ENCODE measurements around the gene ABCA12.

The ABCA12 gene

DNA sequence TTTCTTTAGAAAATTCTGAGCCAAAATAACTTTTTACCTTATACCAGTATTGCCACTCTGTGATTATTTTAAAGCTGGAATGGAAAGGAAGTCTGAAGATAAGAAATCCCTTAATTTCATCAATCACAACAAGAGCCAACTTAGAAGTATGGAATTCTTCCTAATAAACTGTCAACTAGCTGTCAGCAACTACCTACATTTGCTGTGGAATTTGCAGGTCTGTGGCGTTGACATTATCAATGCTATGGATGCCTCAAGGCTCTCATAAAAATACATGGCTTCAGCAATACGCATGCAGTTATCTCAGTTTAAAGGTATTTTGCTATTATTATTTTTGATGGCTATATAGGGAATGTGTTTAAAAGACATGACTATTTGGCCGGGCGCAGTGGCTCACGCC lies 108.5 kb downstream of the ABCA12 start:
- DNase-seq: no peak

- DNase-seq: no peak
Observed at GRCh38 chr2:215028231-215028630, 110.2 kb downstream of the ABCA12 start.

DNA sequence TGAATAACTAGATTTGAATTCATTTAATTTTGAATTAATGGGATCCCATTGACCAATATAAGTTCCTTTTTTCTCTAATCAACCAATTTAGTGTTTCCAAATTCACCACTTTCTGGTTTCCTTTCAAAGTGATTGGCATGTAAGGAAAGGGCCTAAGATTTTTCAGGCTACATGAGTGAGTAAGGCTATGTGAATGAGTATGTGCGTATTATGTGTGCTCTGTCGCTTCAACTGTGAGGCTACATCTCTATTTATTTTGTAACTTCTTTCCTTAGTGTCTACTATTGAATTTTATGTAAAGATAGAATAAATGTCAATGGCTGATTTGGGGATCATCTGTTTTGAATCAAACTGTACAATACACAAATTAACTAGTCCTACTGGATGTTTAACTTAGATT lies 110.6 kb downstream of the ABCA12 start:
- no peak for DNase-seq

DNA sequence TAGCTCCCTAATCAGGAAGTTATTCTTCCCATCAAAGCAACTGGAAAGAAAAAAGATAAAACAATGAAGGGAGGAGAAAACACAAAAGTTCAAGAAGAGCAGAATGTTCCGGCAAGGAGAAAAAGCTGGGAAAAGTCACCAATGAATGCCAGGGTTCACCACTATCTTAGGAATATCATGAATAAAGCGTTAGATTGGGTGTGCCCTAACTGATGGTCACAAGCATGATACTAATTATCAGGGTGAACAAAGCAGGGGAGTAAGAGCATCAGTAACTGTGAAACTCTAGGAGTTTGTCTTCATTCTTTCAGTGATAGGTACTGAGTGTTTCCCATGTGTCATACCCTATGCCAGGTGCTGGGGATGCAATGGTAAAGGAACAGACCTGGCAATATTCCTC lies 115.5 kb downstream of the ABCA12 start:
- DNase-seq: no peak

DNA sequence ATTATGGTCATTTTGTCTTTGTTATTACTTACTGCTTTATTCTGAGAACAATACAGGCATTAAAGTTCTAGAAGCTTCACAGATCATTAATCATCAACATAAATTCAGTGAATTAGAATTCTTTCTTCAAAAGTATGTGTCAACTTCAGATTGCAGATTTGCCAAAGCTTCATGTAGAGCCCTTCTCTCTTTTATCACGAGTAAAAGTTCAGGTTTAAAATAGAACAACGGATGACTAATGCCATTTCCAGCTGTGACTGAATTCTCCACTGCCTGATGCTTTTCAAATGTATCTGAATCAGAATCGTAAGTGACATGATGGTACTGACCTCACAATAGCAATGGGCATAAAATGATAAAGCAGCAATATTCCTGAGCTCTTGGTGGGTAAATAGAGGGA lies 116.0 kb downstream of the ABCA12 start:
- no peak for DNase-seq

DNA sequence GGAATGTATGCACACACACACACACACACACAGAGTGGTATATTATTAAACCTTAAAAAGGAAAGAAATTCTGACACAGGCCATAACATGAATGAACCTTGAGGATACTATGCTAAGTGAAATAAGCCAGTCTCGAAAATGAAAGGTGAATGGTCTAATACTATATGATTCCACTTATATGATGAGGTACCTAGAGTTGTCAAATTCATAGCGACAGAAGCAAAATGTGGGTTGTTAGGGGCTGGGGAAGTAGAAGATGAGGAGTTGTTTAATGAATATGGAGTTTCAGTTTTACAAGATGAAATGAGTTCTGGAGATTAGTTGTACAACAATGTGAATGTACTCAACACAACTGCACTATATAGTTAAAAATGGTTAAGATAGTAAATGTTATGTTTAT lies 118.1 kb downstream of the ABCA12 start:
- DNase-seq: no peak

GRCh38 chr2:215019521-215020145 lies 118.8 kb downstream of the ABCA12 start:
- DNase-seq: no peak

DNA sequence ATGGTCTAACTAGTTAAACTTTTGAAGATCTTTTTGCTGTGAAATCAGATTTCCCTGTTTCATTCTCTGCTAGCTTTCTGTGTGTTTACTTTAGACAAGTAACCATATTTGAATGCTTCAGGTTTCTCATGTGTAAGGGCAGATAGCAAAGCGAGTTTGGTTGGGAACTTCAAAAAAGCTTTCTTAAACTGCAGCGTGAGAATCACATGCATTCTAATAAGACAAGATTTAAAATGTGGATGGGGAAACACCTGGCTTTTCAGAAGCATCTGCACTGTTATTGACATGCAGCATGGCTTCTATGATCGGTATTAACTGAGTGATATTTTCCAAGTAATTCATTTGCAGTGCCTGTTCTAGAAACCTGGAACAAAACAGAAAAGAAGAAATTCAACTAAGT lies 119.3 kb downstream of the ABCA12 start:
- no peak for DNase-seq

DNA sequence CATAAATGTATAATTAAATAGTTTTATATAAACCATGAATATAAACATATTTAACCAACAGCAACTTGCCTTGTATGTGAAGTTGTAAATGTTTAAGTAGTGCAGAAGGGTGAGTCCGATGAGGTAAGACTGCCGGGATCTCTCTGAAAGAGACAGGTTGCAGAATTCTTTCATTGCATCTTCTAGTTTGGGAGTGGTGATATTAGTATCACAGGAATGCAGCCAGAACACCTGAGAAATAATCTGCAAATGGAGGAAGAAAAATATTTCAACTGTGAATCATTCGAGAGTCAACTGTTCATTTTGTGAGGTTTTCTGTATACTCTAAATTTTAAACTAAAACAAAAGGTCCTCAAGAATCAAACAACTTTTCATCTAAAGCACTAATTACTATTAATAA lies 123.0 kb downstream of the ABCA12 start:
- no peak for DNase-seq

DNA sequence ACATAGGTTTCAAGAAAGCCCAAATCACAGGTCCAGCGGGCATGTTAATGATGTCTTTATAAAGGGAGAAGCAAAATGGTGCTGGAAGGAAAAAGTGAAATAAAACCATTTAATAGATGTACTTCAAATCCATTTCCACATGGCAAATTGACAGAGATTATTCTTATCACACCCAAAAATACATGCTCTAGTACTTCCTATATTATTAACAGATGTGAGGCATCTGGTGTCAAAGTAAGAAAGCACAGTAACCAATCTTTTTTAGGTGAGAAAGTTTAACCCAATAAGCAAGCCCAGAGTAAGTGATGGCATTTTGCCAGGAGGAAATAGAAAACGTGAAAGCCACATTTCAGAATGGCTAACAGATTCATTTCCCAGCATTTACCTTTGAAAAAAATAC lies 128.0 kb downstream of the ABCA12 start:
- DNase-seq: no peak

DNA sequence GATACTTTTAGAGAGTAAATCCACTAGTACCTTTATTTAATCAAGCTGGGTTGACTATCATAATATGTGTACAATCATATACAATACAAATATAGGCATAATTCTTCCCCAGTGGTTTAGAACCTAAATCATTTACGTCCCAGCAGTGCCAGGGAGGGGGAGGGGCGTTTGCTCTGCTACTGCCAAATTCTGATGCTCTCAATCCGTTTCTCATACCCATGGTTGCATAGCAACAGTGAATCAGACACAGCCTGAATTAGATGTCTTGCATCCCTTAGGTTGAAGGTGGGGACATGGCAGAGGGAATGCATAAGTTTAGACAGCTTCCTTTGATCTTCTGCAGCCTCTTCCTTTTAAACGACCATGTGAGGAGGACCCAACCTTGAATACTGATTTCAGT lies 135.4 kb downstream of the ABCA12 start:
- no peak for DNase-seq

GRCh38 chr2:215002500-215002899 lies 135.9 kb downstream of the ABCA12 start:
- DNase-seq: peak; percentile 67

- no peak for DNase-seq
Observed at GRCh38 chr2:215000721-215001120, 137.7 kb downstream of the ABCA12 start.

DNA sequence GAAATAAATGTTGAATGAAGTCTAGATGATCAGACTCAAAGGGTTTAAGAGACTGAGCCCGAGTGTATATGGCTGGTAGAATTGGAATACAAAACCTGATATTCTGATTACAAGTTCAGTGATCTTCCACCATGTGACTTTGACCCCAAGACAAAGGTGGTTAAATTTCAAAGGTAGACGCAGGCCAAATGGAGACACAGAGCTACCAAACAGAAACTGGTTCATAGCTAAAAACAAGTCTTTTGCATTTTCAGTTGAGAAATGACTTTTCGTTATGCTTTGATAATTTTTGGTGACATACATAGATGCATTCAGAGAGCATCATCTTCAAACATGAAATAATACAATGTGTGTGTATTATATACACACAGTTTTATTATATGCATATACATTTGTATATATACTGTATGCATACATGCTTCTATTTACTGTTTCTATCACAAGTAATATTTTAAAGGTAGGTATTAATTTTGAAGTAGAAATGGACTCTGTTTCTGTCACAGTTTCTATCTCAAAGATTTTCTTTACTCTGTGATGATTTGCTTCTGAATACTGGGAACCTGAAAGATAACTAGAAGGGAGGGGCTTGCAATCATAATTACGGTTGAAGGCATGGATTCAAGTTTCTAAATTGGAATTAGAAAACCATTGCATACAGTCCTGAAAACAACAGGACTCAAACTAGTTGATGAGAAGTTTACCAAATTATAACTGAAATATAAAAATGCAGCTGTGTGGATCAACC lies 142.3 kb downstream of the ABCA12 start:
- no peak for DNase-seq

DNA sequence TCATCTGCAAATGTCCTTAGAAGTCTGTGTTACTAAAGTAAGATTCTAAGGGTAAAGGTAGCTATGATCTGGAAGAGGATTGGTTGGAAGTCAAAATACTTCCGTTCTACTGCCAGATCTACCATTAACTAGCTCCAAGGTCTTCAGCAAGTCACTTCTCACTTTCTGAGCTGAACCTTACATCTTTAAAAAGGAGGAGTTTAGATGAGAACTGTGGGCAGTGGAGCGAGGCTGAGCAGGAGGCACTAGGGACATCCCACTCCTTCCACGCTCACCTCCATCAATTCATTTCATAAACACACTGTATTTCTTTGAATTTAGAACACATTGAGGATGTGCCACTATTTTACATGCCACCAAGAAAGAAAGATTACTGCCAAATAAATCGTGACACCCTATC lies 143.0 kb downstream of the ABCA12 start:
- DNase-seq: no peak

DNA sequence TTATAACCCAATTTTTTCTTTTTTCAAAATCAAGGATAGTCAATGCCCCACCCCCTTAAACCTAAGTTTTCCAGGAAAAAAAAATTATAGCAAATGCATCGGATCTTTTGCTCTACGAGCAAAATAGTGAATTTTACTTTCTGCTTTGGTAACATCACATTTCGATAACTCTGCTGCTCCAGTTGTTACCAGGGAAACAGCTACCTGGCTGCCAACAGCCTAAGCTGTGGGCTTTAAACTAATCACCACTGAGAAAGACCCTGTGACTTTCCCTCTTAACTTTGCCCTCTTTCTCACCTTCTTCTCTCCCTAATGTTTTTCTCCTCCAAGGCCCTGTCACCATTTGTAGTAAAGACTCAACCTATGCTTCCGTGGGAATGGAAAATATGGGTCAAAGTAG lies 145.5 kb downstream of the ABCA12 start:
- no peak for DNase-seq

DNA sequence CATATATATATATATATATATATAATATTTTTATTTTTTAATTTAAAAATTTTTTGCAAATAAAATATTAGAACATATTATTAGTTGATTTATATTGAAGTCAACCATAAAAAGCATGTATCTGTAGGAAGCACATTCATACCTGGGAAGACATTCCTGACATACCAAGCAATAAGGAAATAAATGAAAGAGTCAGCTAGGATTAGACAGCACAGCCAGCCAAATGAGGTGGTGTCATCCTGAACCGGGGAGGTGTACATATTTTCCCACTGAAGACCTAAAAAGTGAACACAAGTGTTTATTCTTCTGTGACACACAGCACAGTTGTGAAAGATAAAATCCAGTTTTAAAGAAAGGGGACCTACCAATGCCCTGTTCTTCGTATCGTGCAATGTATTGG lies 149.2 kb downstream of the ABCA12 start:
- no peak for DNase-seq

DNA sequence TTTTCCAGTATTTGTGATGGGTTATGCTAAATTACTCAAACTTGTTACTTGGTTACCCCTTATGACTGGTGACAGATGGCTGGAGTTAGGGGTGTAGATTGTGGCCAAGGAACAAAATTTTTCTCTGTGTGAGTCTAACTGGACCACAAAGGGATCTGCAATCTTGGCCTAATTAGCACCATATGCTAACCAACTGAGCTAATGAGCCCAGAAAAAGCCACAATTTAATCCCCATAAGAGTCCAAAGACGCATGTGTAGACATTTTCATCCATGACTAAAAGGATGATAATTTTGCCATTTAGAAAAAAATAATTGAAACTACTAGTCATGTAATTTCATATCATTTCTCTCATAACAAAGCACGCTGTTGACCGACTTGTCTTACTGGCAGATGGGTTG lies 151.2 kb downstream of the ABCA12 start:
- no peak for DNase-seq

GRCh38 chr2:214985619-214986018 lies 152.8 kb downstream of the ABCA12 start:
- DNase-seq: no peak

- no peak for DNase-seq
Observed at GRCh38 chr2:214966420-214966819, 172.0 kb downstream of the ABCA12 start.

GRCh38 chr2:214960677-214961076 lies 177.7 kb downstream of the ABCA12 start:
- peak; percentile 10 for DNase-seq

GRCh38 chr2:214946949-214947348 lies 191.5 kb downstream of the ABCA12 start:
- DNase-seq: no peak

DNA sequence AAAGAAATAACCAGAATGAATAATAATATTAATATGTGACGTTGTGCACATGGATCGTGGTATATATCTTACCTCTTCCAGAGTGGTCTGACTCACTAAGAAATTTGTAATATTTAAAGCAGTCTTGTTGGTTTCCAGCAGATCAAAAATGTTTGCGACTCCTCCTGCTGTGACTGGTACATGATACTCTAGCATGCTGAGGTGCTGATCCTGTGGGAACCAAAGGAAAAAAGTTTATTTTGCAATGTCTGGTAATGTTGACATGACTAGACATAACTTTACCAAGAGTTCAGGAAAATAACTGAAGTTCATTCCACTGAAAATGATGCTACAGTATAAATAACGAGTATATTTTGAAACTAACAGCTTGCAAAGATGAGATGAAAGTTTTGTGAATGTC lies 204.4 kb downstream of the ABCA12 start:
- no peak for DNase-seq

DNA sequence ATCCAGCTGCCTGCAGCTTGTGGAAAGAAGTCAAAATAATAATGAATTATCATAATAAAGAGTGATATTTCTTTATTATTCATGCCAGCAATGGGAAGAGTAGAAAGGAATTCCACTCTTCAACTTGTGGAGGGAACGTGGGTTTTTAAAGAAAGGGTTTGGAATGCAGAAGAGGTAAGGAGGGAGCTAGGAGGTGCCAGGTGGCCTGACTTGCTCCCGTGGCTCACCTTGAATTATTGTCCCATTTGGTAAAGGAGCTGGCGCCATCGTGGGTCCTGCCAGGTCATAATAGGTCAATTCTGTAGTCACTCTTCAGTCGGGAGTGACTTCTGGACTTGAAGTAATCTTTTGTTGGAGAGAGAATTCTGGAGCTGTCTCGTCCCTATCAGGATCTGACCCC lies 233.8 kb downstream of the ABCA12 start:
- no peak for DNase-seq

- no peak for DNase-seq
Observed at GRCh38 chr2:214904176-214904575, 234.2 kb downstream of the ABCA12 start.

Measured in hematopoietic multipotent progenitor cell treated with erythropoietin and hydrocortisone succinate and interleukin-3 and kit ligand, for 6 days (in vitro differentiated cells).